Measurements from ENCODE around the gene C1S. TPM values are rescaled to one million over a fixed set of nuclear protein-coding genes. Genes with fewer than 3 reads are reported as not detected.

C1S gene
- total RNA-seq, 1 experiment from 2014 or later: 1.9 TPM

- POLR2A ChIA-PET (ENCODE audit: low non-redundant PET): no interaction called here
- Histone ChIP-seq H3K27ac (ENCODE audit: low read depth, low read length, poor library complexity, severe bottlenecking) (peak overlapping the region; percentile 84), H3K4me3 (ENCODE audit: low read depth, low read length, poor library complexity, severe bottlenecking) (peak overlapping the region; percentile 59), H3K4me1 (ENCODE audit: insufficient read depth, low read length, poor library complexity, severe bottlenecking) (peaks cover 10% of the 10 kb centered on the region), H3K27me3 (replicated peaks; ENCODE audit: insufficient read depth, low read depth, low read length, poor library complexity) (no peaks in the 10 kb centered on the region), H3K9me3 (ENCODE audit: low read depth, low read length, poor library complexity, severe bottlenecking) (no peaks in the 10 kb centered on the region), H3K36me3 (ENCODE audit: insufficient read depth, low read length, poor library complexity, severe bottlenecking) (peaks cover 6% of the 10 kb centered on the region)
- peak; percentile 88 for DNase-seq (ENCODE audit: low spot score)
- TF ChIP-seq CTCF (conservative IDR thresholded peaks at IDR 0.05; ENCODE audit: low read depth, low read length): no peak
- TF ChIP-seq EZH2 (IDR thresholded peaks at IDR 0.05; ENCODE audit: borderline replicate concordance, low read depth, low read length, poor library complexity, severe bottlenecking): no peak
- CTCF ChIA-PET: interaction anchor here (0.5 to 1.5 kb wide), 3 partner anchors 12 to 73 kb away, joined by 3 to 5 read pairs (median 3); no protein-coding TSS in a partner anchor
- BruUV-seq (replicated peaks): no TSS peak
- intact Hi-C loops (cut with micrococcal nuclease; ENCODE audit: unreplicated experiment): no loop called here
These were observed 42.6 kb upstream of the C1S start for GRCh38 chr12:7017870-7018349.

GRCh38 chr12:7018350-7019042 is 42.0 kb upstream of the C1S start, which contains the start of gene LPCAT3:
LPCAT3 (minus strand) TSS chr12:7018476; CDS start chr12:7018424, 52 bp downstream.
- Histone ChIP-seq H3K9me3 (ENCODE audit: low read depth, low read length, poor library complexity, severe bottlenecking) (no peaks in the 10 kb centered on the region), H3K27me3 (replicated peaks; ENCODE audit: insufficient read depth, low read depth, low read length, poor library complexity) (no peaks in the 10 kb centered on the region), H3K27ac (ENCODE audit: low read depth, low read length, poor library complexity, severe bottlenecking) (peak within 1 kb of the TSS; percentile 84), H3K4me1 (ENCODE audit: insufficient read depth, low read length, poor library complexity, severe bottlenecking) (peaks cover 10% of the 10 kb centered on the region), H3K36me3 (ENCODE audit: insufficient read depth, low read length, poor library complexity, severe bottlenecking) (peaks cover 6% of the 10 kb centered on the region), H3K4me3 (ENCODE audit: low read depth, low read length, poor library complexity, severe bottlenecking) (peak within 1 kb of the TSS; percentile 59)
- peak; percentile 98 for DNase-seq (ENCODE audit: low spot score)
- intact Hi-C loops (cut with micrococcal nuclease; ENCODE audit: unreplicated experiment): no loop called here
- CTCF ChIA-PET: interaction anchor here (0.5 to 1.5 kb wide), 3 partner anchors 11 to 74 kb away, joined by 3 to 5 read pairs (median 3); no protein-coding TSS in a partner anchor
- no TSS peak for BruUV-seq (replicated peaks)
- peak; percentile 92 for TF ChIP-seq CTCF (conservative IDR thresholded peaks at IDR 0.05; ENCODE audit: low read depth, low read length)
- TF ChIP-seq EZH2 (IDR thresholded peaks at IDR 0.05; ENCODE audit: borderline replicate concordance, low read depth, low read length, poor library complexity, severe bottlenecking): no peak
- POLR2A ChIA-PET (ENCODE audit: low non-redundant PET): no interaction called here

GRCh38 chr12:7019043-7019569 is 41.4 kb upstream of the C1S start:
- intact Hi-C loops (cut with micrococcal nuclease; ENCODE audit: unreplicated experiment): no loop called here
- H3K27me3 ChIP-seq (replicated peaks; ENCODE audit: insufficient read depth, low read depth, low read length, poor library complexity): no peaks in the 10 kb centered on the region
- H3K9me3 ChIP-seq (ENCODE audit: low read depth, low read length, poor library complexity, severe bottlenecking): no peaks in the 10 kb centered on the region
- TF ChIP-seq CTCF (conservative IDR thresholded peaks at IDR 0.05; ENCODE audit: low read depth, low read length) (no peak), EZH2 (IDR thresholded peaks at IDR 0.05; ENCODE audit: borderline replicate concordance, low read depth, low read length, poor library complexity, severe bottlenecking) (no peak)
- POLR2A ChIA-PET (ENCODE audit: low non-redundant PET): no interaction called here
- CTCF ChIA-PET: interaction anchor here (1.5 kb wide), 1 partner anchor 74 kb away, joined by 3 read pairs; no protein-coding TSS in a partner anchor
- H3K36me3 ChIP-seq (ENCODE audit: insufficient read depth, low read length, poor library complexity, severe bottlenecking): peaks cover 6% of the 10 kb centered on the region
- peak overlapping the region; percentile 59 for H3K4me3 ChIP-seq (ENCODE audit: low read depth, low read length, poor library complexity, severe bottlenecking)
- peak; percentile 15 for DNase-seq (ENCODE audit: low spot score)
- H3K27ac ChIP-seq (ENCODE audit: low read depth, low read length, poor library complexity, severe bottlenecking): peak overlapping the region; percentile 84
- no TSS peak for BruUV-seq (replicated peaks)
- peaks cover 10% of the 10 kb centered on the region for H3K4me1 ChIP-seq (ENCODE audit: insufficient read depth, low read length, poor library complexity, severe bottlenecking)
